NCI-H82 treated with DMSO at 0.1 percent for 48 hours (cell line): Measurements from ENCODE around the gene KIAA0825.

ENCODE experiments used
- DNase-seq: peaks from one replicate; lab custom pipeline; 2025; ENCODE audit not compliant: unreplicated experiment; lab: John Stamatoyannopoulos, UW

Gene KIAA0825

GRCh38 chr5:94508461-94509148 is 109.8 kb downstream of the KIAA0825 start:
- peak; percentile 31 for DNase-seq

DNA sequence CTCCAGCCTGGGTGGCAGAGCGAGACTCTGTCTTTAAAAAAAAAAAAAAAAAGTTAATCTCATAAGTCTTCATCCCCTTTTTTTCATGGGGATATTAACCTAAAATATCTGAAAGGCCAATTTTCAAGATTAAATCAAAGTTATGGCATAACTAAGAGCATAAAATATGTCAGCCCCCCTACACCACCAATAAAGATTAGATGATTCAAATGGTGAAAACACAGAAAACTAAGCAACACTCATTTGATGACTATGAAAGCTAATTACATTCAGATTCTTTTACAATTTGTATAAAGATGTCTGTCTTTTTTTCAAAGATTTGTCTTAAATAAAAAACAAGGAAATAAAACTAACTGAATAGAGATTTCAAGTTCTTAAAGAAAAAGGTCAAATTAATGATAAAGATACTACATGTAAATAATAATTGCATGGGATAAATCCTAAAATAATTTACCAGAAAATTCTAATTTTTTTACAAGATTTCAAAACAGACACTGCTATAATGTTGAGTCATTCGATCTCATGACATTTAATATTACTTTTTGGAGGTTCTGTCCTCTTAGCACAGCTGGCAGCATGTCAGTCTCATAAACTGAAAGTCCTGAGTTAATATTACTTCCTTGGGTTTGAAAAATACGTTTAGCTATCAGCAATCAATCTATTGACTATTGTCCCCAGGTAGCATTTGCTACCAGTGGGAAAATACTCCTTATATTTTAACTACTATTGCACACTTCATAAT is 112.9 kb downstream of the KIAA0825 start:
- no peak for DNase-seq

DNA sequence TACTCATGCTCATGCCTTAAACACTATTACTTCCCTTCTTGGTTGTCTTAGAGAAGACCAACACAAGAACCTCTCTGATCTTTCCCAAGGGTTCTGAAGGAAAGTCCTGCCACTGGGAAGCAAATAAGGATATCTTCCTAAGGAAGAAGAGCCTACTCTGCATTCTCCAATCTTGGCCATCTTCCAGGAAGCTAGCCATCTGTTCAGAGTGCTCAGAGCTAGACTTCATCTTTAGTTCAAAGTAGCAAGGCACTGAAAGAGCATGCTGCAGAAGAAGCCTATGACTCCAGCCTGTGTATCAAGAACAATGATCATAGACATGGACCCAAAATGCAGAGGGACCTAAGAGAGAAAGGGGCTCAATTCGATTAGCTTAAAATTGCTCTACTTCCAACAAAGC is 114.7 kb downstream of the KIAA0825 start:
- peak; percentile 72 for DNase-seq

DNA sequence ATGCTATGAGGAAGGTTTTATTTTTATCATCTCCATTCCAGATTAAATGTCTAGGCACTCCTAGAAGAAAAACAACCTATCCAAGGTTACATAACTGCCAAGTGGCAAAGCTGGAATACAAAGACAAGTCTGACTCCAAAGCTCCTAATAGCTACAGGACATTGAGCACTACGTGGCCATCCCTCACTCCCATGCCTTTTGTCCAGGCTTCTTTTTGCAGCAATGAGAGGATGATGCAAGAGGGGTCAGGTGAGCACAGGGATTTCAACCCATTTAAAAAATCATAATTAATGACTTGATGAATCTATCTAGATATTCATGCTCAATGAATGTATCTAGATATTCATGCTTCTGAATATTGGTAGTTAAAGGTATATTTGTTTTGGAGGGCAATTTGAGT is 117.0 kb downstream of the KIAA0825 start:
- DNase-seq = no peak

DNA sequence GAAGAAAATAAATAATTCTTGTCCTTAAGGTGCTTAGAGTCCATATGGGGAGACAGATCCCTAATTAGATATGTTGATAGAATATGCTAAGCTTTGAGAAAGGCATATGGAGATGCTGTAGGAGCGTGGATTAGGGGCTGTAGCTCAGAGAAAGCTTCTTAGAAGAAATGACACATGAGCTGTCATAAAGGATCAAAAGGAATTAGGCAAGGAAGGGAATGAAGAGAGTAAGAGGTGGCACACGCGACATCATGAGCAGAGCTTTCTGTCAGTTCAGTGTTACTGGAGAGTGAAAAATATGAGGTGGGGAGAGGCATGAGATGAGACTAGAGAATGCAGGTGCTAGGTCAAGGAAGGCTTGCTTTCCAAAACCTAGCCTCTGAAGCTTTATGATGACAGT is 118.6 kb downstream of the KIAA0825 start:
- peak; percentile 95 for DNase-seq

DNA sequence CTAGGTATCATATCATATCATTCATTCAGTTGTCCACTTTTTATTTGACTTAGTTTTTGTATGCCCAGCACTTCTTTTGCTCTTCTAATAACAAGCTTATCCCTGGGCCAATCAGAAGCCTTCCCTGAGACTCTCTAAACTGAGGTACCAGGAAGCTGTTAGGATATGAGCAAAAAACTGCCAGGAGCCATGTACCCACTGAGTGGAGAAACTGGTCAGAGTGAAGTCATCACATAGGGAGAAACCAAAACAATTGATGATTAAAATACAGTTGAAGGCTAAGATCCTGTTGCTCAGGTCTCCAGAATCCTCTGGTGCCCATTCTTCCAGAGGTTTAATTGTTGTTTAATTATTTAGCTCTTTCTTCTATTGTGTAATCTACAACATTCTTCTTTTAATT is 120.2 kb downstream of the KIAA0825 start:
- DNase-seq = no peak

- DNase-seq = no peak
Observed at GRCh38 chr5:94485067-94485466, 133.3 kb downstream of the KIAA0825 start.

- DNase-seq = no peak
Observed at GRCh38 chr5:94481059-94481458, 137.3 kb downstream of the KIAA0825 start.

GRCh38 chr5:94480486-94480885 is 137.9 kb downstream of the KIAA0825 start:
- DNase-seq = no peak

DNA sequence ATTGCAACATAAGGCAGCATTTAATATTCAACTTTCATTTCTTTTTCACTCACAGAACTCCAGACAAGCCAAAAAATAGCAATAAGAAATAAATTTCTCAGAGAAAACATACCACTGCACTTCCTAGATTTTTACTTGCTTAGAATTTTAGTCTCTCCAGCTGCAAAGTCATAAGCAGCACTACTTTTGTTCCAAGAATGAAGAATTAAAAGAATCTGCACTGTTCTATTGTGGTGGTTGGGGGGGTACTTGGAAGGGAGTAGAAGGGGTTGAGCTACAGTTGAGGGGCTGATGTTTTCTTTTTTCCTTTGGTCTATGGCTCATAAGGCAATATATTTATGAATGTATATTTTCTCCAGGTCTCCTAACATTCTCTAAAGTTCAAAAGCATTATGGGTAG is 144.5 kb downstream of the KIAA0825 start:
- DNase-seq = no peak

DNA sequence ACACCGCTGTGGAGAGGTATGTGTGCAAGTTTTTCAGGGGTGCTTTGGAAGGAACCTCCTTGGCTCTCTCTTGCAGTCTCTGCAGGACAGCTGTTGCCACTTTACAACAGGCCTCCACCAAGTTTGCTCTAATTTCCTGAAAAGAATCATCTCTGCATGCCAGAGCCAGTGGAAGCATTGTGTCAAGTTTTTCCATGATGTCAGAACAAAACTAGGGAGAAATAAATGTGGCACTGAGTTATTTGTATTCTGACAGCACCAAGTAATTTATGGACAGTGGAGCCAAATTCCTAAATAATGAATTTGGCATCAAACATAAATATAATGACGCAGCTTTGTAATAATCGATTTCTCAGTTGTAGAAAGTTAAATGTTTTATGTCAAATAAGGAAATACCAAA is 146.9 kb downstream of the KIAA0825 start:
- DNase-seq = no peak

DNA sequence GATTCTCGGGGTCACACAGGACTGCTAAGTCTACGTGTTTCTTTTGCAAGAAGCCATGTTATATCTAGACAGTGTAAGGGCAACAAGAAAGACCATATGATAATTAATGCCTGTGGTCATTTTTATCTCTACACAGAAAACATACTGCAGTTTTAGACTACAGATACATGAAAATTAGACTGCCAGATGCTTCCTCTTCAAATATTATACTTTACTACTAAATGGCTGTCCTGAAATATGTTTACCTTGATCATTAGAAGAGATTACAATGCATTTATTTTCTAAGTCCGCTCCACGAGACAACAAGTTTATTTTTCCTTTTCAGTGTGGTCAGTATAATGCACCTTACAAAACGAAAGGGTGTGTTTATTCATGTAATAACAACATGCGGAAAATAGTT is 147.6 kb downstream of the KIAA0825 start:
- DNase-seq = no peak

- DNase-seq = no peak
Observed at GRCh38 chr5:94469894-94470329, 148.5 kb downstream of the KIAA0825 start.

DNA sequence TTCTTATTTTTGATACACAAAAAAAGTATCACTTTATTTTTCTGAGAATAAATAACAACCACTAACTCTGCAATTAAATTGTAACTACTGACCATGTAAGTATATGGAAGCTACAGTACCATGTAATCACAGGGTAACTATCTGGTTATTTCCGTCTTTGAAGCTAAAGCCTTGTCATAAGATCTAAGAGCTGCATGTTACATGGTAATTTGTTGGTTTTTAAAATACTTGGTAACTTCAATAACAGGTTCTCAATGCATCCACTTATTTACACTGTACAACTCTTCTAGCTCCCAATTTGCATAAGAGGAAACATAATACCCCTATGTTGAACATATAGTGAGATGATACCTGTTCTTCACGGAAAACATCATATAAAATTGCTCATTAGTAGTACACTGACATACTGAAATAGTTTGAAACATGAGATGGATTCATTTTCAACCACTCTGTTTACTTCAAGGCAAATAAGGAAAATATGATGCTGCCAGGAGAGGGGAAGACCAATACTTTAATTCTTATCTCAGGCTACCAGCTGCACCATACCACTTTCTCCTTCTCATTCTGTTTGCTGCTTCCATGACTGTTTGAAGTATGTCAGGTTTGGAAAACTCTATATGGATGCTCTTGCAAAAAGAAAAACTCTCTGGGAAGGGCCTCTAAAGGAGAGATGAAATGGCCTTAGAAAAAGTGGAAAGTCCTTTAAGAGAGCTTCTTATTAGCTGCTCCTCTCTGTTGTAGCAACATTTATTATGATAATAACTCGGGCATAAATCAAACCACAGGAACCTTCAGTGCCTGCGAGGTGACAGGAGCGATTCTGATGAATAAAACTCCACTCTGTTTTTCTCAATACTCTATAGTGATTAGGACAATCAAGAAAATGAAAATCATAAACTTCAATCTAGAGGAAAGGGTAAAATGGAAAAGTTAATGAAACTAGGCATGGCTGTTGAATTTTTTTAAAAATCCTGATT is 150.2 kb downstream of the KIAA0825 start:
- no peak for DNase-seq

- no peak for DNase-seq
Observed at GRCh38 chr5:94467346-94467953, 151.0 kb downstream of the KIAA0825 start.

DNA sequence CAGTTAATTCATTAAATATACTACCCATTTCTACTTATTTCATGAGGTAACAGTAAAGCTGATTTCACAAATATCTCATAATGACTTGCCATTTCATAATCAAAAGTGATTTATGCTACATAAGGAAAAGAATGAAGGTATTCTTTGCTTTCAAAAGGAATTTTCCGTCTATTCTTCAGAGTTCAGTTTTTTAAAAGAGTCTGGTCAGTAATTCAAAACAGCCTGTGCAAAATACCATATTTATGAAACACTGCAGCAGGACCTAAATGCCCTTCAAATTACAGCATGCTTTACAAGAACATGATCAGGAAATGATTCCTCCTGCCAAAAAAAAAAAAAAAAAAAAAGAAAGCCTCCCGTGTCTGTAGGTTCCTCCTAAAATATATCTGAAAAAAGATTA is 154.7 kb downstream of the KIAA0825 start:
- DNase-seq = no peak

- DNase-seq = no peak
Observed at GRCh38 chr5:94461131-94461530, 157.3 kb downstream of the KIAA0825 start.

- no peak for DNase-seq
Observed at GRCh38 chr5:94459915-94460314, 158.5 kb downstream of the KIAA0825 start.

- DNase-seq = no peak
Observed at GRCh38 chr5:94457788-94458187, 160.6 kb downstream of the KIAA0825 start.

DNA sequence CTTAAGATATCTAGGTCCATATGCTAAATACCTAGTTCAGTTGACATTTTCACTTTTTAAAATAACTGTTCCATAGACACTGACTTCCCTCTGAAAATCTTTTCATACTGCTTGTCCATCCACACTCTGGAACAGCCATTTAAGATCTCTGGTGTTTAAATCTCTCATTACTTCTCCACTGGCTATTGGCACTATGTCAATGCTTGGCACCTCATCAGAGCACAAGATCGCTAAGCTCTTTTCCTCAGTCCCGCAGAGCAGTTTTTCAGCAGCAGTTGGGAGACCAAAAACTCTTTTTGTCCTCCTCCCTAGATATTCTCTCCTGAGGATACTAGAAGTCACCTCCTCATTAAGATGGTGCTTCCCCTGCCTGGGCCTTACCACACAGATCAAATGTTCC is 172.7 kb downstream of the KIAA0825 start:
- DNase-seq = no peak

- no peak for DNase-seq
Observed at GRCh38 chr5:94442991-94443390, 175.4 kb downstream of the KIAA0825 start.
